ENCODE data around the gene SMIM41. TPM values are rescaled to one million over a fixed set of nuclear protein-coding genes. Genes with fewer than 3 reads are reported as not detected.

The SMIM41 gene
- total RNA-seq, 1 experiment from 2014 or later = not detected

DNA sequence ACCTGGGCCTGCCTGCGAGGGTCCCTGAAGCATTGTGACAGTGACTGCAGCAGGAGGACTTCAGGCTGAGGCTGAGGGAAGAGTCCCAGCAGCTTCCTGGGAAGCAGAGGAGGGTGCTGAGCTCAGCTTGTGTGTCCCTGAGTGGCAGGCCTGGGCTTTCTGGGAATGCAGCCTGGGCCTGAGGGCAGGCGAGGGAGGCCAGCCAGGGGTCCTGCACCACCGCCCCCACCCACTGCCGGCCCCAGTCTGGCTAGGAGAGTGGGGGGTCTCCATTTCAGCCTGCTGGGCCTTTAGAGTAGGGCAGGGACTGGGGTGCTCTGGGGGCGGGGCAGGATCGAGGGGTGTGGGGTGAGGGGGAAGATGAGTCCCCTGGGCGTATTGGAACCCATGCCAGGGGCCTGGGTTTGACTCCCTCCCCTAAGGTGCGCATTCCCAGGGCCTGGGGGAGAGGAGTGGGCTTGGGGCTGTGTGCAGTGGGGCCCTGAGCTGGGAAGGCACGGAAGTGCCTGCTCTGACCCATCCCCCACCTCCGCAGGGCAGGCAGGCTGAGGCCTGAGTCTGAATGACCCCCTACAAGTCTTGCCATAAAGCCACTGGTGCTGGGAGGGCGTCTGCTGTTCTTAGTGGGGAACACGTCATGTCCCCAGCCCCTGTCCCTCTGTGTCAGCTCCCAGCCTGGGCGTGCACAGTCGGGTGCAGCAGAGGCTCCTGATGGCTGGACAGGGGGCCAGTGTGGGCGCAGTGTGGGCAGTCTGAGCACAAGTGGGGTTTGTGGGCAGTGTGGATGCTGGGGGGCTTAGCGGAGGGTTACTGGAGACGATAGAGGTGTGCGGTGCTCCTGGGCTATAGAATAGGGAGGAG lies 66.0 kb downstream of the SMIM41 start:
- no peak for DNase-seq (ENCODE audit: low read depth)

DNA sequence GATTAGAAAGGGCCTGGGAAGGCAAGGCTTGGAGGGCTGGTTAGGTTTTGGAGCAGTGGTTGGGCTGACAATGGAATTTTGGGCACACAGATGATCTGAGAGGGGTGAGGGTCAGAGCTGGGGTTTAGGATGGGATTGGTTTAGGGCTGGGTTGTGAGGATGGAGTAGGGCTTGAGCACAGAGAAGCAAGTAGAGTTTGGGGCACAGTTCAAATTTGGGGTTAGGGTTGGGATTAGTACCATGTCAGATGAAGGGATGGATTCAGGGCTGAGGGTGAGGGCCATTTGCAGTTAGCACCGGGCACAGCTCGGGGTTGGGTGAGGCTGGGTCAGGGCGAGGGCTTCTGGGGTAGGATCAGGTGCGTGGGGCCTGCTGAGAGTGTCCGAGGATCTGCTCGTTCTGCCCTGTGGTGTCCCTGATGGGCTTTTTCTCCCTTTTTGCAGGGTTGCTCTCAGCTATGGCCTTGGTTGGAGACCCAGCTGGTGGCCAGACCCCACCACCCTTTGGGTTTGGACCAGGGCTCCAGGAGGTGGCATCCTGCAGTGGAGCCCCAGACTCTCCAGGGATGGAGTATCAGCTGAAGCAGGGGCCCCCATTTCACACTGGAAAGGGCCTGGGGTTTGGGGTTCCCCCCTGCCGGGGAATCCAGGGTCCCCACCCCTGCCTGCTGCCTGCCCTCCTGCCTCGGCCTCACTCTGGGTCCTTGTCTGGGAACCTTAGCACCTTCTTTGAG lies 66.8 kb downstream of the SMIM41 start:
- no peak for DNase-seq (ENCODE audit: low read depth)

DNA sequence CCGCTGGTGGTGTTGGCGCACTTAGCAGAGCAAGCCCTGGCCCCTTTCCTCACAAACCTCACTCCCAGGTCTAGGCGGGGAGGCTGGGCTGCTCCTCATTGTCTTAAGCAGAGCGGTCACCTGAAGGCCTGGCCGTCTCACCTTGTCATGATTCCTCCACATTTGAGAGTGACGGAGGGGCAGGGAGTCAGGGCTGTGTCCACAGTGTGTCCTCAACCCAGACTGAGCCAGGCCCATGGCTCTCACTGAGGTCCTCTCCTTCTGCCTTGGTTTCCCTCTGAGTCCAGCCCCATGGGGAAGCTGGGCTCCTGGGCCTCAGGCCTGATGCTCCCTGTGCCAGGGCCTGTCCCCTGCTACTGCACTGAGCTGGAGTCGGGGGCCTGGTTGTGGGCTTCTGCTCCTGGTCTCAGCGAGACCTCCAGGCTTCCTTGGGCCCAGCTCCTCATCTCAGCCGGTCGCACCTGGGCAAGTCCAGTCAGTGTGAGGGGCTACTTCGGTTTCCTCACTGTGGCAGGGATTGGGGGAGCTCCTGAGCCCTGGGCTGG lies 67.4 kb downstream of the SMIM41 start:
- no peak for DNase-seq (ENCODE audit: low read depth)

DNA sequence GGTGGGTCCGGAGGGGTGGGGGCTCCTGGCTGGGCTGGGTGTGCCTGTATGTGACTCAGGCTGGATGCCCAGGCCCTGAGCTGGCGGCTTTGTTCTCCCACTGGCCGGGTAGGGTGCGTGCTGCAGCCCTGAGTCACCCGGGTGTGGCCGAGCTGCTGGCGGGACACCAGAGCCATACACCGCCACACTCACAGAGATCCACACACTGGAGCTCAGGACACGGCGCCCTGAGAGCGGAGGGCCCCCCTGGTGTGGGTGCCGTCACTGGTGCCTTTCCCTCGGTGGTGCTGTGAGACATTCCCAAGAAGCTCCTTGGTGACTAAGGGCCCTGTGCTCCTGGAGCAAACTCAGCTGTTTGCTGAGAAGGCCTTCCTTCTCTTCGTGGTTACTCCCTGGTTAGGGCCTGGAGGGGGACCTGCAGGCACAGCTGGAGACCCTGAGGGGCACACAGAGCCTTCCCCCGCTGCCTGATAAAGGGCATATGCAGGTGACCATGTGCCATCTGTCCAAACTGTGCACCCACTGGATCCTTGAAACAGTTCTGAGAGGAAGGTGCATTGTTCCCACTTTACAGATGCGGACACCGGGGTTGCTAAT lies 68.0 kb downstream of the SMIM41 start:
- DNase-seq (ENCODE audit: low read depth) = peak; percentile 100

DNA sequence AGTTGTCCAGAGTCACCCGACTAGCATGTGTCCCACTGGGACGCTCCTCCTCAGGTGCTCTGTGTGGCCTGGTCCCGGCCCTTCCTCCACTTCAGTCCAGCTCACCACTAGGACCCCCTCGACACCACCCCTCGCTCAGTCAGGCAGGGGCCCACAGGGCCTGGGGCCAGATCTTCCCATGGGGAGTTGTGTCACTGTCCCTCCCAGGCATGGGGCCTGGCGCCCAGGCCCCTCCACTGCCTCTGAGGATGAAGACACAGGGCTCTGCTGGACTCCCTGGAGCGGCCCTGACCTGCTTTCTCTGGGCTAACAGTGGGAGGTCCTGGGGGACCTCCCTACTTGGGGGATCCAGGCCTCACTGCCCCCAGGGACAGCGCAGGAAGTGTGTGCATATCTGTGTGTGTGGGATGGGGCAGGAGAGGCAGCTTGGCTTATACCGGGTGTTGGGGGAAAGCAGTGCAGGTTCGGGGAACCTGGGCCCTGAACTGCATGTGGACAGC lies 68.5 kb downstream of the SMIM41 start:
- DNase-seq (ENCODE audit: low read depth) = no peak

DNA sequence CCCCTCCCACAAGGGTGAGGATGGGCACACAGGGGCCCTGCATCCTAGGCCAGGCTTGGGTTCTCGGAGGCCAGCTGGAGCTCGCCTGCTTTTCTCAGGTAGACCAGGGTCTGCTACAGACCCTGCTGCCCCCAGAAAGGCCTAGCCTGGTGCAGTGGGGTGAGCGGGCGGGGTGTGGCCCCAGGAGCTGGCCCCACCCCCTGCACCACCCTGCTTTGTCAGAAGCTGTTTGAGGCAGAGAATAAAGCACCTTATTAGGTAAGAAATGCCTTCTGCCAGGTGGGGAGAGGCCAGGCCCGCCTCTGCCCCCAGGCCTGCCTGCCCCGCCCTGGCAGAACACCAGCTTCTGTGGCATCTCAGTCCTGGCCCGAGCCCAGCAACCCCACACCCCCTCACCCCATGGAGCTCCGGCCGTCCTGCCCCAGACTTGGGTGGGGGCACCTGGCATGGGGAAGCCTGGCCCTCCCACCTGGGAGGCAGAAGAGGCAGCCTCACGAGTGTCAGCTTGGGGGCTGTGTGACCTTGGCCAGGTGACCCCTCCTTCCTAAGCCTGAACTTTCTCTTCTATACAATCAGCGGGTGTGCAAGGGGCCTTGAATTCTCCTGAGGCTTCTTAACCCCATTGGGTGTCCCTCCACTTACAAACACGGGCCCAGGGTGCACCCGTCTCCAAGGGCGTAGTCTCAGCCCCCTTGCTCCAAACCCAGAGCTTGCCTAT lies 69.1 kb downstream of the SMIM41 start:
- peak; percentile 72 for DNase-seq (ENCODE audit: low read depth)

DNA sequence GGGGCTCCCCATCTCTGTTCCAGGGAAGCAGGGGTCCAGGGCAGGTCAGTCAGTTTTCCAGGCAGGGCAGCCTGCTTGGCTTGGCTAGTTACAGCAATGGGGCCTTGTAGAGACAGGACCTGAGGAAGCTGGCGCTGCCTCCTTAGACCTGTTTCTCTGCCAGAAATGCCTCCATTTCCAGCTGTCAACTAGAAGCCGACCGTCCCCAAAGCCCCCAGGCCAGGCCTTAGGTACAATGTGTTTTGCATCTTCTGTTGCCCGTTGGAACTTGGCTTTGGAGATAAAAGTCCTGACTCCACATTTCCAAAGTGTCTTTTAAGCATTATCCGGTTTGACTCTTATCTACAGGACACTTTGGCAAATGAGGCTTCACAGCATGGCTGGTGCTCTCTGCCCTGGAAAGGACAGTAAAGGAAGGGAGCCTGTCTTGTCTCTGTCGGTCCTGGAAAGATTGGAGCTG lies 69.7 kb downstream of the SMIM41 start:
- DNase-seq (ENCODE audit: low read depth) = no peak

DNA sequence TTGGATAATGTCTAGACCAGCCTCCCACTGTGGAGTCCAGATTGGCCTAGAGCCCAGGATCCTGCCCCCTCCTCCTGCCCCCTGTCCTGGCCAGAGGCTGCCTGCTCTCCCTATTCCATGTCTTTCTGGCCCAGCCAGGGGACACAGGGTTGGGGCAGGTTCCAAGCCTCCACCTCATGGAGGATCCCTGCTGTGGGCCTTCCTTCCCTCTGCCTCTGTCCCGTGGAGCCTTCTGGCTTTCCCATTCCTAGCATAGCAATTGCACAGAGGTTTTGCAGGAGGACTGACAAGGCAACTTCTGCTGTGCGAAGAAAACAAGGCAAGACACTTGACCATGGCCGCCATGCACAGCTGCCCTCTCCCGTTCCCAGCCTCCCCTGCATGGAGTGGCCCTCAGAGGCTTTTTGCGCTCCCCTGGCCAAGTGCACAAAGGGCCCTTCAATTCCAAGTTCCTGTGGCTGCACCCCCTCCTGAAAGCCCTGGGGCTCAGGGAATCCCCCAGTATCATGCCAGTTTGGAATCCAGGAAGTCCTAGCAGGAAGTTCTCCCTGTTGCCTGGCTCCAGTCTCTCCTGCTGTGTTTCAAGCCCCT lies 70.2 kb downstream of the SMIM41 start:
- DNase-seq (ENCODE audit: low read depth) = no peak

DNA sequence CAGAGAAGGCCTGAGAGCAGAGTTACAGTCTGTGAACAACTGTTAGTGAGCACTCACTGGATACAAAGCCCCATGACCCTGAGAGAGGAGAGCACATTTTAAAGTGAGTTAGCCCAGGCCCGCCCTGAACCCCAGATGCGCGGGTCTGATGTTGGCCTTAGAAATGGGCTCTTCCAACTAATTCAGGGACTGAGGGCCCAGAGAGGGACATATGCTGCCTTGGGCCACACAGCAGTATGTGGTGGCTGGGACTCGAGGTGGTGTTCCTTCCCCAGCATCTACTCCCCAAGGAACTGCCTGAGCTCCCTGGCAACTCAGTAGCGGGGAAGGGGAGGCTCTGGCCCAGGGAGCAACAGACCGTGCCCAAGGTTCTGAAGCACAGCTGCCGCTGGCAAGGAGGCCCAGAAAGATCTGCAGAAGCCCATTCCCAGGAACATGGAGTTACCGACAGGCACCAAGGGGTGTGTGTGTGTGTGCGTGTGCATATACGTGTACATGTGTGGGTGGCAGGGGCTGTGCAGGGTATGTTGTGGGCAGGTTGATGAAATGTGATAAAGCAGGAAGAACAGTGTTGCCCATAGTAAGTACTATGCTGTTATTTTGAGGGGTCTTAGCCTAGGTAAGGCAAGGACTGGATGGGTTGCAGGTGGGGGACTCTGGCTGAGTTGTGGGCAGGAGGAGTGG lies 71.8 kb downstream of the SMIM41 start:
- DNase-seq (ENCODE audit: low read depth) = no peak

DNA sequence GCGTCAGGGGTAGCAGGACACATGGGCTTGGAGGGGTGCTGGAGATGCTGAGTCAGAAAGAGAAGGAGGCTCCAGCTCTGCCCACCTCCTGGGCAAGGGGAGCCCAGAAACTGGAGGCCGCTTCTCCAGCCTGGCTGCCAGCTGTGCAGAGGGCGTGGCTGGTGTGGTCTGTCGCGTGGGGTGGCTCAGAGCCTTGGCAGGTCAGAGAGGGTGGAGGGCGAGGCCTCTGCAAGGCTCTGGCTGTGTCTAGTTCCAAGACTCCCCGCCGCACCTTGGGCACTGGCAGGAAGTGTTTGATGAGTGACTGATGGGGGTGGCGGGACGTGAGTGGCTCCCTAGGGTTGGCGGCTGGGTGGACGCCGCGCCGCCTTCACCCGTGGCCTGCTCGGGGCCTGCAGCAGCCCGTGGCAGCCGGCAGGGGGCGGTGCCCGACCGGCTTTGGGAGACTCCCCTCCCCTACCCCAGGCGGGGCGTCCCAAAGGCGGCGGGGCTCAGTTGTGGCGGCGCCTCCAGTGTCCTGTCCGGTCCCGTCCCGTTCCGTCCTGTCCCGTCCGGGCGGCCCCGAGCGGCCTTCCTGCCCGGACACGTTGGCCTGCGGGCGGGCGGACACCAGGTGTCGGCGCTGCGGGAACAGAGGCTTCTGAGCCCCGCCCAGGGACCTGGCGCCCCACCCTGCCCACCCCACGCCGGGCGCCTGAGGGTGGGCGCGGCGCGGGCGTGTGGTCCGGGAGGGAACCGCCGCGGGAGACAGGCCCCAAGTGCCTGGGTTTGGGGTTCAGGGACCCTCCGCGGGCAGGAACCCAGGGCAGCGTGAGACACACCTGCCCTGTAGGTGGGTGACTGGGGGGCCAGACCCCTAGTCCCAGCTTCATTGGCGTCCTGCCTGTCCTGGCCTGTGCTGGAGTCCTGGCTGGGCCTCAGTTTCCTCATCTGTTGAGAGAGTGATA lies 72.6 kb downstream of the SMIM41 start:
- DNase-seq (ENCODE audit: low read depth) = peak; percentile 44

DNA sequence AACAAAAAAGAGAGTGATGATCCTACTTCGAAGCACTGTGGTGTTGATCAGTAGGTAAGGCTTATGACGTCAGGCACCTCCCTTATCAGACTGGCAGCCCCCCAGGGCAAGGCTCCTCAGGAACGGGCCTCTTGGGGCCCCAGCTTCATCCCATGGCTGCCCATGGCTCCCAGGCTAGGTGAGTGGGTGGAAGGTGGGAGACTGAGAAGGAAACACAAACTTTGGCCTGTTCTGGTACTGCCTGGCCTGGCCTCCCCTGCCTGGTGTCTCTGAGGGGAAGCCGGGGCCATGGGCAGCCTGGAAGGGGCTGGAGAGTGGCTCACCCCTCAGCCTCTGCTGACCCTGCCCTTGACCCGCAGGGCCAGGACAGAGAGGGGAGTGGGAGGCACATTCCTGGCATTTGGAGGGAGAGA lies 73.4 kb downstream of the SMIM41 start:
- no peak for DNase-seq (ENCODE audit: low read depth)

DNA sequence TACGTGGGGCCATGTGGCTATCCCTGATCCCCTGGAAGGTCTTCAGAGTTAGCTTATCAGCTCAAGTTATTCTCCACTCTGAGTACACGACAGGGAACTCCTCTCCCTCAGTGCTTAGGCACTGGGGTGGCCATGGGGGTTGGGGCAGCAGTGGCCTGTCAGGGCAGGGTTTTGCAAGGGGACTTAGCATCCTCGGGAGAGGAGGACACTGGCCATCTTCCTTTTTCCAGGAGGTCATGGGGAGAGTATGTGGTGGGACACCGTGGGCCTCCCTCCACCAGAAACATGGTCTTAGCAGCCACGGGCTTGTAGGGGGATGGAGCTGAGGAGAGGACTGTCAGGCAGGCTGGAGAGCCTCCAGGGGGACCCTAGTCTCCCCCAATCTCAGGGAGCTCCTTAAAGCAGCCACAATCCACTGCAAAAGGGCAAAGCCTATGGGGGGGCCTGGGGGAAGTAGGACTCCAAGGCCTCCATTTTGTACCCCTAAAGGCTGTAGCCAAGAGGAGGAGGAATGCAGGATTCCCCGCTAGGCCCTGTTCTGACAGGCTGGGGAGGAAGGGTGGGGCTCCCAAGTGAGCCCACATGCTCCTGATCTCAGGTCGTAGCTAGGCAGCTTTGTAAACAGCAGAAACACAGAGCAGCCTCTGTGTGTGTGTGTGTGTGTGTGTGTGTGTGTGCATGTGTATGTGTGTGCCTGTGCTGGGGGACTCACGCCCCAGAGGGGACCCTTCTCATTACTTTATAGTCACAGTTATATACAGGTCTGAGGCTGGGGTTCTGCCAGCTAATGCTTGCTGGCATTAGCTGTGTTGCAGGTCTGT lies 75.8 kb downstream of the SMIM41 start:
- DNase-seq (ENCODE audit: low read depth) = peak; percentile 71

DNA sequence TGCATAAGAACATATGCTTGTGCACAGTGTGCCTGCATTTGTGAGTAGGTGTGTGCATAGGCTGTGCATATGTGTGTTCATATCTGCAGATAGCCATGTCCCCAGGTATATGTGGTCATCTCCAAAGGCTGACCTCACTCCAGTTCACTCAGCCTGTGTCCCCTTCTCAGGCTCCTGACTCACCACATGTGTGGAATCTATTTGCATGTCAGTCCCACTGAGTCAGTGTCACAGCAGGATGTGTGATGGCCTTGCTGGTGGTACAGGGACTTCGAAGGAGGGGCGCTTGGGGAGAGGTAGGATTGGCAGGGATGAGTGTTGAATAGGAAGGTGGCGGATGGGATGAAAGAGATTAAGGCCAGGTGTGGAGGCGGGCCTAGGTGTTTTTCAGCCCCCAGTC lies 76.8 kb downstream of the SMIM41 start:
- peak; percentile 45 for DNase-seq (ENCODE audit: low read depth)

DNA sequence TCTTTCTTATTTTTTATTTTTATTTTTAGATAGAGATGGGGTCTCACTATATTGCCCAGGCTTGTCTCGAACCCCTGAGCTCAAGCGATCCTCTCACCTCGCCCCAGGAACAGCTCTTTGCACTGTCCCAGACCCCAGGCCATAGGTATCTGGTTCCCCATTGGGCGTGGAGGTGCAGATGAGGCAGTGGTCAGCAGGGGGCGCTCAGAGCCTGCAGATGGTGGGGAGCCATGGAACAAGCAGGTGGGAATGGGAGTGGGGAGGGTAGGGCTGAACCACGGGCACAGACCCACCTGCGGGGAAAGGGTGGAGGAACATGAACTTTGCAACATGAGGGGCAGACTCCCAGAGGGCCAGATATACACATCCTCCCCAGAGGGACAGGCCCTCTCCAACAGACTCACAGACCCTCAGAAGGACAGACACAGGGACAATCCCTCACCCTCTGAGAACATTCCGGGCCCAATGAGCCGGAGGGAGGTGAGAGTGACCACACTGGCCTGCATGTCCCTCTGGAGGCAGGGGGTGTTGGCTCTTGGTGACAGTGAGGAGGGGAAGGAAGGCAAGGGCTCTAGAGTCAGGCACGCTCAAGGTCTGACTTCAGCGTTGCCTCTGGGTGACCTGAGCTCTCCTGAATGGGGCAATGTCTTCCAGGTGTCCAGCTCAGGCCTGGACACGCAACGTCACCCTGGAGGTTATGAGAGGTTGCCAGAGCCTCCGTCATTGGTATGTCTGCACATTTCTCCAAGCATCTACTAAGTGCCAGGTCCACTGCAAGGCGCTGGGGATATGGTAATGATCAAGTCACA lies 77.5 kb downstream of the SMIM41 start:
- peak; percentile 56 for DNase-seq (ENCODE audit: low read depth)

DNA sequence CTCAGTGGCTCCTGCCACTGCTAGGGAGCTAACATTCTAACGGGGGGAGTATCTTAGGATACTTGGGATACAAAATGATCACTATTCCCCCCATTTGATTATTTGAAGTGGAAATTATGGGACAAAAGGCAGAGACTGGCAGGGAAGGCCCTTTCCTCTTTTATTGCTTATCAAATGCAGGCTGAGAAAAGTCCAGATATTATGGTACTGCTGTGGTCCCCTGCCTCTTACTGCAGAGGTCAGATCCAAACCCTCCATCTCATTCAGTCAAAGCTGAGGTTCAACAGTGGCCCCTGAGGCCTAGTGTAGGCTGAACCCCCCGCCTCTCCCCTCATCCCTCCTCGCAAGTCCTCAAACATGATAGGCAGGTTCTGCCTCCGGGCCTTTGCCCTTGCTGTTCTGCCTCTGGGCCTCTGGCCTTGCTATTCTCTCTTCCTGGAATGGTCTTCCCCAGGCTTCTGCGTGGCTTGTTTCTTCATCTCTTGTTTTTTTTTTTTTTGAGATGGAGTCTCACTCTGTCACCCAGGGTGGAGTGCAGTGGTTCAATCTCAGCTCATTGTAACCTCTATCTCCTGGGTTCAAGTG lies 78.2 kb downstream of the SMIM41 start:
- no peak for DNase-seq (ENCODE audit: low read depth)
